HG03196 (cell line): Measurements from ENCODE around the gene SLC12A3.

Source experiments
- ATAC-seq: cut with Tn5 transposase; IDR thresholded peaks from one replicate; pipeline ENCODE4 v1.9.1; 2021; ENCODE audit not compliant: unreplicated experiment

Gene SLC12A3

GRCh38 chr16:56864960-56865359 lies at the start of gene SLC12A3:
SLC12A3 (plus strand) TSS chr16:56865207; CDS start chr16:56865236, 29 bp downstream.
- ATAC-seq, result no peak

- ATAC-seq, result no peak
These were observed 49.3 kb upstream of the SLC12A3 start for GRCh38 chr16:56815721-56816120.

DNA sequence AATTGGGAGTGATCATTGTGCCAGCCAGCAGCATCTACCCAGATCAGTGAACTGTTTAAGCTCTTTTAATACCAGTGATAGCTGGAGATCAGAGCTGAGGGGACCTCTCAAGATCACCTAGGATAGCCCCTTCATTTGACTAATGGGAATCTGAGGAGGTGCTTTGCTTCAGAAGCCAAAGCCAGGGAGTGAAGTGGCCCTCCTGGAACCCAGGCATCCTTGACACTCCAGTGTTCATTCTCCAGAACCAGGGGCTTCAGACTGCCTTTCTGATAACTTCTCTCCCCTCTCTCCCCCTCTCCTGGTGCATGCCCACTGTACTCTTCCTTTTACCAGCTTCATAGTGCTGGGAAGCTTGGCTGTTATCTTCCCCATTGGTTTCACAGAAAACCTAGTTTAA lies 48.0 kb upstream of the SLC12A3 start:
- ATAC-seq, result no peak

- no peak for ATAC-seq
These were observed 47.1 kb upstream of the SLC12A3 start for GRCh38 chr16:56817938-56818337.

DNA sequence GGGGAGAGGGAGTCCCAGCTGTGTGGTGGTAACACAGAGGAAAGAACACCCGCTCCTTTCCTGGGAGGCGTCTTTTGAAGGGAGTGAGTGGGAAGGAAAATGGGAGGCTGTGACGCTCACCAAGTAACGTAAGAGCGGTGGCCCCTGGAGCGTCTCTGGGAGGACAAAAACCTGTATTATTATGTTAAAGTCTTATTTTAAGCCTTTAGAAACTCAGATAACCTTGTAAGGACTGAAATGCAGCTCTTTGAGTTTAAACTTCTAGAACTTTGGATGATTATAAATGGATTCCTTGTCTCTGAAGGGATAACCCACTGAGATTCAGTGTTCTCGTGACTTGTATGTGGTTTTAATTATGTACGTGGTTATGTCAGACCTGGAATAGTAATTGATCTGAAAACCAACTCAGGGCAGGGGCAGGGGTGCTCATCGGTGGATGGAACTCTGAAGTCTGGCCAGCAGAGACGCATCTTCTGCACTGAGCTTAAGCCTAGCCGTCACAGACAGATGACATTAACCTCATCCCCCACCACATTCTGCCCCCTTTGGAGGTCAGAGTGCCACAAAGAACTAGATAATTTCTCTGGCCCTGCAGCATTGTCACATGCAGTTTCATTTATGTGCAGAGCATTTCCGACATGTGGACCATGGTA lies 41.8 kb upstream of the SLC12A3 start:
- ATAC-seq, result no peak

GRCh38 chr16:56824331-56824730 lies 40.7 kb upstream of the SLC12A3 start:
- no peak for ATAC-seq

DNA sequence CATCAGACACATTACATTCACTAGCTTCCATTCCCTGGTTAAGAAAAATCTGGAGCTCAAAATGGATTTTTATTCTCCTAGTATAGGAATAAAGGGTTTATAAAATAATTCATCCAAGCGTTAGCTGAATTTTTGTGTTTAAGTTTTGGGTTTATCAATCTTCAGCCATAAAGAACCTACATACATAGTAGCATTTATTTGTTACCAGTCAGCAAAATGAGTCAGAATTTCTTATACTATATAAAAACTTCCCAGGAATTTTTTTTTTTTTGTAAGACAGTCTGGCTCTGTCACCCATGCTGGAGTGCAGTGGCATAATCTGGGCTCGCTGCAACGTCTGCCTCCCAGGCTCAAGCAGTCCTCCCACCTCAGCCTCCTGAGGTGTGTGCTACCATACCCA lies 40.2 kb upstream of the SLC12A3 start:
- no peak for ATAC-seq

DNA sequence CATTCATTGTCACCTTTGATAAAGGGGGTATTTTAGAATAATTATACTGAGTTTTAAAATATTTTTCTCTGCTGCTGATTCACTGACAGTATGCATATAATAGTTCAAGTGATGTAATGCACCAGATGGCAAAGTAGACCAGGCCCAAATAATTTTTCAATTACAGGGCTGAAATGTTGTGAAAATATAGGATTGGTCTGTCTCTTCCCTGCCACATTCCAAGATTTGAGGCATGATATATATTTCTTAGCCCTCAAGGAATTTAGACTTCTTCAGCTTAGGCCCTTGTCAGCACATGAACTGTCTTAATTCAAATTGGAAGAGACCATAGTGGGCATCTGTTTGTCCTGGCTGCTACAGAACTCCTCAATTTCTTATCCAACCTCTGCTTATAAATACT lies 39.2 kb upstream of the SLC12A3 start:
- ATAC-seq, result no peak

DNA sequence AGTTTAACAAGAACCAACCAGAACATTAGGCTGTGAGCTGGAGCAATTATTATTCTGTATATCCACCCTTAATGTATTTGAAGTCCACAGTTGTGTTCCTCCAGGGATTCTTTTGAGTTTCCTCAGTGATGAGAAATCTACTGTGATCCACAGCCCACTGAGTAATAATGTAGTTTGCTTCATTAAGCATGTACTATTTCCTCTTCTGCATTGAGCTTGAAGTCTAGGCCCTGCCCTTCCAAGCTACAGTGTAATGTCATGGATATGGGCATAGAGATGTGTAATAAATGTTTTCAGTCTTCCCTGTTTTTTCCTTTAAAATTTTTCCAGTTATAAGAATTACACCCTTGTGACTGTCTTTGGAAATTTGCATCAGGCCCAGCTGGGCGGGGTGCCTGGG lies 36.4 kb upstream of the SLC12A3 start:
- ATAC-seq, result no peak

DNA sequence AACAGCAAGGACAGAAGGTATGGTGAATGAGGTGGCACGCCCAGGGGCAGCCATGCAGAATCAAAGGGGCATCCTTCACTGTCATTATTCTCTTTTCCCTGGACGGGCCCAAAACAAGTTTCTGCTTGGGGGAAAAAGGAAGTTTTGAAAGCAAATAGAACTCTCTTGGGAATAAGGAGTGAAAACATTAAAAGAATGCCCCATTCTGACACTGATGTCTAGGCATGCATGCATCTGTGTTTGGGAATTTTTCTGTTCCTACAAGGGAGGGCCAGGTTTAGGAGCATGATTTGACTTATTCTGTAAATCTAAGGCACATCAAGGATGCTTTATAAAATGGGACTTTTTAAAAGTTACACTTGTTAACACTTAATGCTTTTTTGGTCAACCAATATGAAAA lies 34.3 kb upstream of the SLC12A3 start:
- ATAC-seq, result no peak

DNA sequence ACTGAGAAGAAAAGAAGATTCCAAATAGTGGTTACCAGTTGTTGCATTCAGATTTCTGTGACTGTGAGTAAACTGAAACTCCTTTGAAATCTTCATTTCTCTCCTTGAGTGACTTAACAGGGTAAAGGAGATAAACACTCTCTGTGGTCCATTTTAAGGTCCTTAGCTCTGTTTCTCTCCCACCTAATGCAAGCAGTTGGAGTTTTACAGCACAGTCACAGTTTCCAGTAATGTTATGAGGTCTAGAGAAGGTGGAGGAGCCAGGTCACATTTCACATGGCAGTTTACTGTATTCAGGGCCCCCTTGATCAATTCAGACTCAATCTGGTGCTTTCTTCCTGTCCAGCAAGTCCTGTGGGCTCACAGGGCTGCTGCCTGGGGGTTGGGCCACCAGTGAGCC lies 32.2 kb upstream of the SLC12A3 start:
- no peak for ATAC-seq

GRCh38 chr16:56833243-56833970 lies 31.6 kb upstream of the SLC12A3 start:
- ATAC-seq, result no peak

DNA sequence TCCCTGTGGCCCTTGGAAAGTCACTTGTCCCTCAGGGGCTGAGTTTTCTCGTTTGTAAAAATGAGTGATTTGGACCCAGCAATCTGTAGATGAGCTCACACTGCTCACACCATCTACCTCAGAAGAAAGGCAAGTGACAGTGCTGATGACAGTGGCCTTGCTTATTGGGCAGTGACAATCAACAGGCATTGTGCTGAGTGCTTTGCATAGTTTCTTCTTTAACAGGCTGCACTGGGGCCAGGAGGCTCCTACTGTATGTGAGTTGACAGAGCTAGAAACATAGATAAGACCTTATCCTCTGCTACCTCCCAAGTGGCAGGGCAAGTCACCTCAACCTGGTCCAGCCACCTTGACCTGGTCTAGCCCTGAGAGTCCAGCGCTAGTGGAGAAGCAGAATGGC lies 29.7 kb upstream of the SLC12A3 start:
- ATAC-seq, result no peak

GRCh38 chr16:56836410-56837230 lies 28.4 kb upstream of the SLC12A3 start:
- no peak for ATAC-seq

GRCh38 chr16:56838622-56839337 lies 26.2 kb upstream of the SLC12A3 start:
- ATAC-seq, result no peak

DNA sequence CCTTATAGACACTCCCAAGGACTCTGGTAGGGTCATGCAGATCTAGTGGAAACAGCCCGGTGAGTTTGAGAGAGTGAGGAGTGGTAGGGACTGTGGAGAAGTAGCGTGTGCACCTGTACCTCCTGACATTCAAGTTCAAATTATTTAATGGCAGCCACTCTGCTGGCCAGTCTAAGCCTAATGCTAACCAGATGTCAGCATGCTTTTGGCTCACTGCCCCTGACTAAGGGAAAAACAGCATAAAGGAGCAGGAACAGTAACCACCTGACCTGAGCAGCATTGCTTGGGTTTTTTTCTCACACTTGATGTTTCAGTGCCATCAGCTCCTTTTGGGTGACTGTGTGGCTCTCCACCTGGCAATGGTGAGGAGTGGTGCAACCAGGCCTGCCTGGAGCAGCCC lies 23.8 kb upstream of the SLC12A3 start:
- no peak for ATAC-seq

- no peak for ATAC-seq
These were observed 23.3 kb upstream of the SLC12A3 start for GRCh38 chr16:56841659-56842058.

- ATAC-seq, result no peak
These were observed 22.9 kb upstream of the SLC12A3 start for GRCh38 chr16:56842133-56842532.

GRCh38 chr16:56844056-56844455 lies 21.0 kb upstream of the SLC12A3 start:
- ATAC-seq, result no peak

DNA sequence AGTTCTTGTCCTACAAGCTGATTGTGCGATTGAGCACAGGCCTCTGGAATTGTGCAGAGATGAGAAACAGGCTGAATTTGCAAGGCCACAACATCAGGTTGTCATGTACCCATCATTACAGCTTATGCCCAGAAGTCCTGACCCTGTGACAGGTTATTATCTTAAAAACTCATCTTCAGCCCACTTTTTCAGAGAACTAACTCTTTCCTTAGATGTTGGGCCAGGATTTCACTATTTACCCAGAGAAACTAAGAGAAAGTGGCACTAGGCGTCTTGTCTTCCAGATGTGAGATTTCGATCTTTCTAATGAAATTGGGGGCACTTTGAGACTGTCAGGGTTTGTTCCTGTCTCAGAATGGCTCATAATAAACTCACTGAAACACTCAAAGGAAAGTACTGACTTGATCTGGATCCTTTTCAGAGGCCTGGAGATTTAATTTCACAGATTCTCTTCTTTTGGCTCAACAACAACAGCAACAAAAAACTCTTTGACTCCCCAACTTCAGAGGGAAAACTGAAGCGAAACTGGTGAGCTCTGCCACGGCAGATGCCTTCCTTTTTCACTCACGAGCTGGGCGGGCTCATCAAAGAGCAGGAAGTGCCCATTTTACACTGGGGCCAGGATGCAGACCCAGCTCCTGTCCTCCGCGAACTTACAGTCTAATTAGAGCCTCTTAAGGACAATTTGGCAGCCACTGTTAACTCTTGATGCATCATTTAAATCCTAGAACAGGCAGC lies 17.7 kb upstream of the SLC12A3 start:
- ATAC-seq, result no peak
